Activated CD4-positive, alpha-beta memory T cell treated with anti-CD3 and anti-CD28 coated beads, Interleukin-2, amount 10 ng/mL, durations not matched to agents 7 days and 5 days (primary cell): ENCODE measurements around the gene AGK. TPM values are rescaled to one million over a fixed set of nuclear protein-coding genes. Genes with fewer than 3 reads are reported as not detected.
"Not testable (repeated sequence)": the region's sequence is repeated elsewhere in the genome, so short reads cannot be mapped to it uniquely, and the experiment has no call there.

Experiments
- CTCF ChIA-PET: fragments of 350-600 bp; sonication (Branson Sonifier 250); formaldehyde crosslinking; loops from one replicate; lab custom pipeline; 2021; ENCODE audit warnings: antibody characterized with exemption, inconsistent platforms; lab: Charles Lee
- POLR2A ChIA-PET: fragments of 350-600 bp; sonication (Branson Sonifier 250); formaldehyde crosslinking; loops from one replicate; lab custom pipeline; 2021; ENCODE audit warnings: antibody characterized with exemption; lab: Charles Lee
- DNase-seq: peaks from one replicate; pipeline ENCODE4 v3.0.0-alpha.2; 2020
- H3K27ac Mint-ChIP-seq: one replicate; pipeline ENCODE4 v1.8.0; 2021; ENCODE audit warnings: mild to moderate bottlenecking, mixed read lengths
- H3K27me3 Mint-ChIP-seq: one replicate; pipeline ENCODE4 v1.8.0; 2021; ENCODE audit warnings: mixed read lengths
- H3K36me3 Mint-ChIP-seq: one replicate; pipeline ENCODE4 v1.8.0; 2021; ENCODE audit warnings: low read depth, mixed read lengths
- H3K4me1 Mint-ChIP-seq: one replicate; pipeline ENCODE4 v1.8.0; 2021; ENCODE audit warnings: mixed read lengths
- H3K4me3 Mint-ChIP-seq: one replicate; pipeline ENCODE4 v1.8.0; 2021; ENCODE audit warnings: mild to moderate bottlenecking, mixed read lengths
- H3K9me3 Mint-ChIP-seq: one replicate; pipeline ENCODE4 v1.8.0; 2021; ENCODE audit warnings: mixed read lengths
- total RNA-seq, 2 experiments: library from RNA; stranded (reverse); gene quantifications; one replicate each; pipeline ENCODE4 v1.2.3, GENCODE V29; 2021

Gene AGK
- total RNA-seq, 2 experiments from 2014 or later: 46.9 to 50.4 TPM

DNA sequence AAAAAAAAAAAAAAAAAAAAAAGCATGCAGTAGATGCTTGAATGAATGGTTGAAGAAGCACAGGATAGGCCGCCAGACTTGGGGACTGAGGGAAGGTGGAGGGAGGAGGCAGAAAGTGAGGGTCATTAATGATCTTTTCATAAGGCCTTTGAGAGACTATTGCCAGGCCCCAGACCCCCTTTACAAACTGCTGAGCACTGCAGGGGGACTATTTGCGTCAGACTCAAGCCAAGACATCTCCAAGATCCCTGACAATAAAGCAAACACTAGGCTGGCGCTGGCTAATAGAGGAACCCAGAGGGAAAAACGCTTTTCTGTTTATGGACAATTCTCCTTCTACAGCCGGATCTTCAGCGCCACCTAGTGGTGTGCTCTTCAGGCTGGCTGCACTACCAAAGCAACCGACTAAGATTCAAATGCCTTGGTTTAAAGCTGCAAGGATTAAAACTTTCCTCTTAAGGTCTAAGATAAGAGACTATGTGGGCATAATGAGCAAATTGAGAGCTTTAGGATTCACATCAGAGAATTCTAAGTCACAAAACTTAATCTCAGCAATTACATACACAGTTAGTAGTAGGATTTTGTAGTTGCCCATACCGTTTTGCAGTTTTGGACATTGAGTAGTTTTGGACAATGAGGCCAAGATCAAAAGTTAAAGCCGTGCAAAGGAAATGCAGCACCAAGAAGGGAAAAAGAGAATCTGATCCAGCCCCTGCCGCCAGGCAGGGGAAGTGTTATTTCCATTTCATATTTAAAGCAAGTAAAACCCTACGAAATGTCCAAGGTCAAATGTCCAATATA lies 17.9 kb upstream of the AGK start:
- DNase-seq: peak; percentile 64

GRCh38 chr7:141534757-141535737 lies 16.2 kb upstream of the AGK start:
- H3K9me3 Mint-ChIP-seq: no peaks in the 10 kb centered on the region
- no peaks in the 10 kb centered on the region for H3K36me3 Mint-ChIP-seq
- ChIA-PET POLR2A (no interaction called here), CTCF (interaction anchor here (1.0 to 2.7 kb wide), 4 partner anchors 10 to 724 kb away, joined by 3 to 6 read pairs (median 3); no protein-coding TSS in a partner anchor)
- DNase-seq: no peak
- peaks cover 32% of the 10 kb centered on the region for H3K27me3 Mint-ChIP-seq
- H3K27ac Mint-ChIP-seq: no peak overlapping the region
- no peak overlapping the region for H3K4me3 Mint-ChIP-seq
- H3K4me1 Mint-ChIP-seq: no peaks in the 10 kb centered on the region

More for the DNA sequence above, 17.9 kb upstream of the AGK start:
- Mint-ChIP-seq H3K27ac (no peak overlapping the region), H3K4me3 (no peak overlapping the region), H3K36me3 (no peaks in the 10 kb centered on the region), H3K27me3 (peaks cover 30% of the 10 kb centered on the region), H3K9me3 (no peaks in the 10 kb centered on the region), H3K4me1 (no peaks in the 10 kb centered on the region)
- POLR2A ChIA-PET: interaction anchor here (0.6 kb wide), 1 partner anchor 760 kb away, joined by 3 read pairs; no protein-coding TSS in a partner anchor
- CTCF ChIA-PET: interaction anchor here (0.6 to 2.7 kb wide), 20 partner anchors 10 to 724 kb away, joined by 3 to 15 read pairs (median 3); no protein-coding TSS in a partner anchor

GRCh38 chr7:141537906-141538305 lies 13.3 kb upstream of the AGK start:
- CTCF ChIA-PET: no interaction called here
- Mint-ChIP-seq H3K27ac (no peak overlapping the region), H3K36me3 (no peaks in the 10 kb centered on the region), H3K4me3 (no peak overlapping the region), H3K27me3 (peaks cover 36% of the 10 kb centered on the region), H3K9me3 (no peaks in the 10 kb centered on the region), H3K4me1 (no peaks in the 10 kb centered on the region)
- POLR2A ChIA-PET: no interaction called here
- DNase-seq: no peak

DNA sequence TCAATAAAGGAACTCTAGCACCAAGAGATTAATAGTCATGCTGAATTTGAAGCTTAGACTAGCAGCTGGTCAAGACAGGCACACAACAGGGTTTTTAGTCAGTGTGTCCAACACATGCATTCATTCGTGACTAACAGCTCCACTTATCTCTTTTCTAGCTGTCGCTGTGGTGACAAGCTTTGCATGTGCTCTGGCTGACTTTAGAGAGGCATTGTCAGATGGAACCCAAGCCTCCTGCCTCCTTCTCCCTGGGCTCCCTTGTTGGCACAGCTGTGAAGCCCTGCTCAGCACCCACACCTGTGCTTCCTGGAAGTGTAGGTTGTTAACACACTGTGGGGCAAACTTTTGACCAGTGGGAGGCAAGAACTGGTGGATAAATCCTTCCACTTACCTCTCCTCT lies 9.8 kb upstream of the AGK start:
- DNase-seq: no peak
- no peaks in the 10 kb centered on the region for H3K4me1 Mint-ChIP-seq
- ChIA-PET POLR2A (interaction anchor here (1.0 kb wide), 1 partner anchor 10 kb away, joined by 4 read pairs; the partner anchor contains the start of gene AGK), CTCF (interaction anchor here (1.2 to 3.6 kb wide), 2 partner anchors 8 to 9 kb away, joined by 3 to 15 read pairs; no protein-coding TSS in a partner anchor)
- no peak overlapping the region for H3K4me3 Mint-ChIP-seq
- no peak overlapping the region for H3K27ac Mint-ChIP-seq
- peaks cover 22% of the 10 kb centered on the region for H3K27me3 Mint-ChIP-seq
- H3K36me3 Mint-ChIP-seq: no peaks in the 10 kb centered on the region
- H3K9me3 Mint-ChIP-seq: no peaks in the 10 kb centered on the region

DNA sequence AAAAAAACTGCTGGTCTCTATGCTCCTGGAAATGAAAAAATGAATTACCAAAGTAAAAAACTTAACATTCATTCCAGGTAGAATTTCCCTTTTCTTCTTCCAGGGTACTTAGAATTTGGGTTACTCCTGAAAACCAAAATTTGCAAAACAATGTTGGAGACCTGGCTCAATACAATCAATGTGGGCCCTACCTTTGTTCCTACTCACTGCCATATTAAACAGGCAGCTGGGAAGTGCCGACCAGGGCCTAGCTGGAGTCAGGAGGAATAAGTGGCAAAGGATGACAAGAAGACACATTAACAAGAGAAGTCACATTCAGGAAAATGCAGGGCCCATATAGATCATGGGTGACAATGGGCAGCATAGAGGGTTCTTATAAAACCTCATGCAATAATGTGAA lies 6.4 kb upstream of the AGK start:
- no peaks in the 10 kb centered on the region for H3K9me3 Mint-ChIP-seq
- POLR2A ChIA-PET: interaction anchor here (1.2 kb wide), 1 partner anchor 28 kb away, joined by 3 read pairs; no protein-coding TSS in a partner anchor
- no peak overlapping the region for H3K4me3 Mint-ChIP-seq
- no peaks in the 10 kb centered on the region for H3K4me1 Mint-ChIP-seq
- H3K27me3 Mint-ChIP-seq: peaks cover 7% of the 10 kb centered on the region
- DNase-seq: no peak
- no peaks in the 10 kb centered on the region for H3K36me3 Mint-ChIP-seq
- H3K27ac Mint-ChIP-seq: no peak overlapping the region
- CTCF ChIA-PET: interaction anchor here (3.6 kb wide), 1 partner anchor 11 kb away, joined by 15 read pairs; no protein-coding TSS in a partner anchor

DNA sequence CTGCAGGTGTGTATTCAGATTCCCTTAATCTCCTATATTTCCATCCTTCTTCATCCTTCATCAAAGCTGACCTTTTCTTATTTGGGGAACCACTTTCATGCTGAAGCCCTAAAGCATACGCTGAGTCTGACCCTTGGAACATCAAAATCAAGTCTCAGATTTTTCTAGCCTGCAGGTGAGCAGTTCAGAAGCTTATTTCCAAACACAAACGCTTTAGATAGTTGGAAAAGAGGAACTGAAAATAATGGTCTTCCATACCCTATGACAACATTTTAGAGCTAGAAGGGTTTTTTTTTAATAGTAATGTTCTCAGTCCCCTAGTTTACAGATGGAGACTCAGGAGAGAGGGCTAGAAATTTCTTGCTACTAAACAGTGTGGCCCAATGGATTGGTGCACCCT lies 1.6 kb upstream of the AGK start:
- H3K36me3 Mint-ChIP-seq: peaks cover 16% of the 10 kb centered on the region
- H3K4me3 Mint-ChIP-seq: no peak overlapping the region
- no peak for DNase-seq
- H3K9me3 Mint-ChIP-seq: no peaks in the 10 kb centered on the region
- peaks cover 26% of the 10 kb centered on the region for H3K4me1 Mint-ChIP-seq
- ChIA-PET POLR2A (interaction anchor here (1.0 to 3.4 kb wide), 6 partner anchors 13 to 875 kb away, joined by 3 to 30 read pairs (median 6); partner anchors contain the start of genes MRPS33 and SSBP1), CTCF (interaction anchor here (1.5 to 4.4 kb wide), 3 partner anchors 9 to 188 kb away, joined by 3 to 30 read pairs (median 12); partner anchors contain the start of gene SSBP1)
- H3K27ac Mint-ChIP-seq: no peak overlapping the region
- no peaks in the 10 kb centered on the region for H3K27me3 Mint-ChIP-seq

- Mint-ChIP-seq H3K4me1 (peaks cover 32% of the 10 kb centered on the region), H3K36me3 (peaks cover 26% of the 10 kb centered on the region), H3K27me3 (no peaks in the 10 kb centered on the region), H3K9me3 (no peaks in the 10 kb centered on the region), H3K4me3 (peak overlapping the region; percentile 90), H3K27ac (peak overlapping the region; percentile 75)
- no peak for DNase-seq
- ChIA-PET POLR2A (interaction anchor here (0.9 to 3.4 kb wide), 10 partner anchors 8 to 876 kb away, joined by 3 to 30 read pairs (median 5); partner anchors contain the start of genes MRPS33 and SSBP1), CTCF (interaction anchor here (0.7 to 4.4 kb wide), 4 partner anchors 17 to 1073 kb away, joined by 3 to 30 read pairs (median 8); partner anchors contain the start of gene SSBP1)
Observed at GRCh38 chr7:141550386-141551093, 670 bp upstream of the AGK start.

- H3K4me1 Mint-ChIP-seq: peaks cover 38% of the 10 kb centered on the region
- H3K4me3 Mint-ChIP-seq: peak overlapping the region; percentile 90
- no peak for DNase-seq
- ChIA-PET POLR2A (interaction anchor here (0.8 to 3.4 kb wide), 11 partner anchors 8 to 628 kb away, joined by 3 to 30 read pairs (median 4); partner anchors contain the start of genes BRAF, MRPS33 and SSBP1), CTCF (interaction anchor here (1.8 to 4.4 kb wide), 2 partner anchors 149 to 186 kb away, joined by 4 to 30 read pairs; partner anchors contain the start of gene SSBP1)
- peak overlapping the region; percentile 68 for H3K27ac Mint-ChIP-seq
- H3K36me3 Mint-ChIP-seq: peaks cover 36% of the 10 kb centered on the region
- no peaks in the 10 kb centered on the region for H3K27me3 Mint-ChIP-seq
- H3K9me3 Mint-ChIP-seq: no peaks in the 10 kb centered on the region
Observed at GRCh38 chr7:141551782-141552181, 572 bp downstream of the AGK start.

DNA sequence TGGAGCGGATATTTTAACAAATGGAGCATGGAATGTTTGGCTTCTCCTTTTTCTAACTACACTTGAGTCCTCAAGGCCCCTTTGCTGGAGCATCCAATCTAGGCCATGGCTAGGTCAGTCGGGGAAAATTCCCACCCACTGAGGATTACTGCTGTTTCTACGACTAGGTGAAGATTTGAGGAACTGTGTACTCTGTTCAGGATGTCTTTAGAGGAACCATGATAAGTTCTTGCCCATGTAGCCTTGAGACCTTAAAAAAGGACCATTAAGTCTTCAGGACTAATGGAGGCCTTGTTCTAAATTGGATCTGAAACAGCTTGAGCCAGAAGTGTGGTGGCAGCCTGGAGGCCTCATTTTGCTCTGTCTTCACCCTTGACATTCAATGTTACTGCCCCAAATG lies 6.2 kb downstream of the AGK start:
- Mint-ChIP-seq H3K27ac (peak overlapping the region; percentile 92), H3K4me3 (no peak overlapping the region), H3K9me3 (peaks cover 4% of the 10 kb centered on the region), H3K27me3 (no peaks in the 10 kb centered on the region), H3K36me3 (peaks cover 81% of the 10 kb centered on the region), H3K4me1 (peaks cover 63% of the 10 kb centered on the region)
- POLR2A ChIA-PET: interaction anchor here (0.8 to 2.0 kb wide), 3 partner anchors 9 to 181 kb away, joined by 3 to 5 read pairs (median 3); partner anchors contain the start of gene SSBP1
- DNase-seq: no peak
- CTCF ChIA-PET: interaction anchor here (0.5 to 1.8 kb wide), 2 partner anchors 26 to 1727 kb away, joined by 3 to 4 read pairs; no protein-coding TSS in a partner anchor

- Mint-ChIP-seq H3K4me1 (peaks cover 57% of the 10 kb centered on the region), H3K27ac (peak overlapping the region; percentile 92), H3K4me3 (peak overlapping the region; percentile 55), H3K36me3 (peaks cover 84% of the 10 kb centered on the region)
- not testable (repeated sequence) for H3K9me3 Mint-ChIP-seq, H3K27me3 Mint-ChIP-seq
- POLR2A ChIA-PET: interaction anchor here (0.6 to 2.0 kb wide), 7 partner anchors 9 to 1250 kb away, joined by 3 to 5 read pairs (median 3); partner anchors contain the start of genes DENND11 and SSBP1
- peak; percentile 48 for DNase-seq
- CTCF ChIA-PET: interaction anchor here (1.3 to 1.5 kb wide), 3 partner anchors 9 to 180 kb away, joined by 3 to 6 read pairs (median 3); partner anchors contain the start of gene SSBP1
Observed at GRCh38 chr7:141557831-141558531, 6.8 kb downstream of the AGK start.
